Tibial nerve (tissue), 4 donors: Measurements from ENCODE around the gene ANO3. TPM values are rescaled to one million over a fixed set of nuclear protein-coding genes. Genes with fewer than 3 reads are reported as not detected.

Experiments
- DNase-seq, 2 donors: peaks; one replicate each; pipeline ENCODE4 v3.0.0-alpha.2; 2019; ENCODE audit warnings: low spot score in 2 of 2
- H3K27ac ChIP-seq, 4 donors: fragments of 200-600 bp; sonication (generic) in 3 of 4; one replicate each; pipeline ENCODE4 v1.5.1; 2017 to 2019; ENCODE audit warnings: mild to moderate bottlenecking in 1 of 4
- H3K27me3 ChIP-seq, 2 donors: fragments of 200-600 bp; sonication (generic) in 1 of 2; one replicate each; pipeline versions ENCODE4 v1.5.1 to v1.6.0; 2017 to 2019
- H3K36me3 ChIP-seq, 3 donors: fragments of 200-600 bp; sonication (generic); one replicate each; pipeline ENCODE4 v1.5.1; 2018 to 2019
- H3K4me1 ChIP-seq, 4 donors: fragments of 200-600 bp; sonication (generic) in 3 of 4; one replicate each; pipeline ENCODE4 v1.5.1; 2017 to 2019
- H3K4me3 ChIP-seq, 4 donors: fragments of 200-600 bp; sonication (generic) in 3 of 4; one replicate each; pipeline ENCODE4 v1.5.1; 2017 to 2019; ENCODE audit warnings: mild to moderate bottlenecking in 1 of 4, moderate library complexity in 1 of 4
- H3K9me3 ChIP-seq, 4 donors: fragments of 200-600 bp; sonication (generic) in 3 of 4; one replicate each; pipeline ENCODE4 v1.5.1; 2017 to 2019
- EP300 ChIP-seq, 2 donors: sonication (generic); formaldehyde crosslinking; IDR thresholded peaks; one replicate each; pipeline ENCODE4 v1.6.1; 2017; ENCODE audit warnings: antibody characterized with exemption in 2 of 2, mild to moderate bottlenecking in 1 of 2
- POLR2A ChIP-seq, 2 donors: fragments of 450-650 bp; IDR thresholded peaks; one replicate each; pipeline ENCODE4 v1.6.1; 2017; ENCODE audit warnings: antibody characterized with exemption in 2 of 2, mild to moderate bottlenecking in 2 of 2, moderate library complexity in 2 of 2
- WGBS, 2 donors: methylation state at CpG; one replicate each; pipeline ENCODE4 v1.1.5; 2018; 5-methylcytosine and 5-hydroxymethylcytosine counted together
- total RNA-seq, 4 donors: library from RNA; depleted of rRNA; stranded (reverse); fragments of >200 nt; gene quantifications; one replicate each; pipeline ENCODE4 v1.1.0, GENCODE V29; 2016
- TF ChIP-seq, protein P1 (sequence below), 5 experiments: fragments of 200-600 bp in 3 of 5; fragments of 450-650 bp in 2 of 5; sonication (generic) in 3 of 5; IDR thresholded peaks; one replicate each; pipeline ENCODE4 v1.5.1; 2016 to 2019; ENCODE audit warnings: antibody characterized with exemption in 5 of 5, mild to moderate bottlenecking in 3 of 5, moderate library complexity in 2 of 5

ANO3 gene
- total RNA-seq, 4 donors from 2014 or later = 0.42 to 1.7 (median 0.74) TPM

DNA sequence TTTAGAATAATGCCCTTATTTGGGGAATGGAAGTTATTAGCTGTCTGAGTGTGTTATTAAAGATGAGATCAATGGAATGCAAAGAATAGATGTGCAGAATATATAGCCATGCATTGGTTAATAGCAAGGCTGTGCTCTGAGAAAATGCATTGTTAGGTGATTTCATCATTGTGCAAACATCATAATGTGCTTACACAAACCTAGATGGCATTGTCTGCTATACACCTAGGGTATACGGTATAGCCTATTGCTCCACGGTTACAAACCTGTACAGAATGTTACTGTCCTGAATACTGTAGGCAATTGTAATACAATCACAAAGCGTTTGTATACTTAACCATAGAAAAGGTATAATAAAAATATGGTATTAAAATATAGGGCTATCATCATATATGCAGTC is 364.4 kb downstream of the ANO3 start:
- Histone ChIP-seq H3K36me3 (no peaks in the 10 kb centered on the region), H3K9me3 (no peaks in the 10 kb centered on the region), H3K4me3 (no peak overlapping the region), H3K4me1 (no peaks in the 10 kb centered on the region), H3K27me3 (no peaks in the 10 kb centered on the region), H3K27ac (no peak overlapping the region)
- DNase-seq = no peak
- TF ChIP-seq, protein P1, sequence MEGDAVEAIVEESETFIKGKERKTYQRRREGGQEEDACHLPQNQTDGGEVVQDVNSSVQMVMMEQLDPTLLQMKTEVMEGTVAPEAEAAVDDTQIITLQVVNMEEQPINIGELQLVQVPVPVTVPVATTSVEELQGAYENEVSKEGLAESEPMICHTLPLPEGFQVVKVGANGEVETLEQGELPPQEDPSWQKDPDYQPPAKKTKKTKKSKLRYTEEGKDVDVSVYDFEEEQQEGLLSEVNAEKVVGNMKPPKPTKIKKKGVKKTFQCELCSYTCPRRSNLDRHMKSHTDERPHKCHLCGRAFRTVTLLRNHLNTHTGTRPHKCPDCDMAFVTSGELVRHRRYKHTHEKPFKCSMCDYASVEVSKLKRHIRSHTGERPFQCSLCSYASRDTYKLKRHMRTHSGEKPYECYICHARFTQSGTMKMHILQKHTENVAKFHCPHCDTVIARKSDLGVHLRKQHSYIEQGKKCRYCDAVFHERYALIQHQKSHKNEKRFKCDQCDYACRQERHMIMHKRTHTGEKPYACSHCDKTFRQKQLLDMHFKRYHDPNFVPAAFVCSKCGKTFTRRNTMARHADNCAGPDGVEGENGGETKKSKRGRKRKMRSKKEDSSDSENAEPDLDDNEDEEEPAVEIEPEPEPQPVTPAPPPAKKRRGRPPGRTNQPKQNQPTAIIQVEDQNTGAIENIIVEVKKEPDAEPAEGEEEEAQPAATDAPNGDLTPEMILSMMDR (IDR thresholded peaks at IDR 0.05) = no peak
- TF ChIP-seq POLR2A (IDR thresholded peaks at IDR 0.05) (no peak), EP300 (IDR thresholded peaks at IDR 0.05) (no peak)
- 82 to 90% methylated on average over 3 of the region's 3 CpGs for WGBS, 2 donors

DNA sequence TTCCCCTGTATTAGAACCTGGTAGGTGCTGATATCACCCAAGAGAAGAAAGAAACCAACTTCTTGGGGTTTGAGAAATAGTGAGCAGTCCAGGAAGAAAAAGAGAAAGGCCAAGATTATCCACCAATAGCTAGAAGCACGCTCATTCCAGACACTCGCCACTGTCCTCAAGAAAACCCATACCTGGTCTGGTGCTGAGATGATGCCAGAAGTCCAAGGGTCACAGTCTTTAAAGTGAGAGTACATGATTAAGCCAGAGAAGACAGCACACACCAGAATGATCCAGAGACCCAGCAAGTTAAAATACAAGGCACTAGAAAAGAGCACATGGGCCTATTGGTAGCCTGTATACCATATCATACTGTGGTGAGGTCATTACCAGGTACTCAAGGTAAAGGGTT is 366.3 kb downstream of the ANO3 start:
- H3K4me3 ChIP-seq = no peak overlapping the region
- WGBS, 2 donors = 93 to 95% methylated on average over 2 of the region's 2 CpGs
- H3K4me1 ChIP-seq = no peaks in the 10 kb centered on the region
- no peaks in the 10 kb centered on the region for H3K9me3 ChIP-seq
- H3K27me3 ChIP-seq = no peaks in the 10 kb centered on the region
- TF ChIP-seq EP300 (IDR thresholded peaks at IDR 0.05) = no peak
- H3K27ac ChIP-seq = no peak overlapping the region
- H3K36me3 ChIP-seq = no peaks in the 10 kb centered on the region
- no peak for DNase-seq

DNA sequence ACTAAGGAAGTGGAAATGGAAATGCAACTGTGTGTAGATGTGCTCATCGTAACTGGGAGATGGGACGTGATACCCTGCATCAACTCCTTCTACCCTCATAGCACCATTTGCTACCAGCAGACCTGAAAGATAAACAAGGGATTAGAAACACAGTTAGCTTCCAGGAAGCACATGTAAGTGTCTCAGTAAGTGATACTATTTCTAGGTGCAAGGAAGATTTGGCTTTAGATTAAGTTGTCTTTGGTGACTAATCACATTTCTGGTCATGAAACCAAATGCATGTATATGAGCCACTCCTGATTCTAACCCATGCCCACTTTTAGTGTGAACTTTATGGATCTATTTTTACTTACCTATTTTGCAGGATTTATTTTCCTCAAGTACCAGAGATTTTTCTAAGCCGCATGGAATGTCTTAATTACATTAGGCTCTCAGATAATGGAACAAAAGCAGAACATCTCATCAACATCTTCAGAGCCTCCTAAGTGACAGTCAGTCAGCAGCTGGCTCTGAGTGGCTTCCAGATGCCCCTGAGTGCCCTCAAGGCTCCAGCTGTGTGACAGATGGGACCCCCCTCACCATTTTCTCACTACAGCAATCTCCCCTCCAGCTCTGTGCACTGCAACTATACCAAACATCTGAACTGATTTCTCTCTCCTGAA is 368.8 kb downstream of the ANO3 start:
- H3K4me3 ChIP-seq = no peak overlapping the region
- no peaks in the 10 kb centered on the region for H3K36me3 ChIP-seq
- no peaks in the 10 kb centered on the region for H3K9me3 ChIP-seq
- H3K27me3 ChIP-seq = no peaks in the 10 kb centered on the region
- no peak overlapping the region for H3K27ac ChIP-seq
- DNase-seq = no peak
- WGBS, 2 donors = 92 to 98% methylated on average over 3 of the region's 3 CpGs
- H3K4me1 ChIP-seq = no peaks in the 10 kb centered on the region
- no peak for TF ChIP-seq POLR2A (IDR thresholded peaks at IDR 0.05)
- TF ChIP-seq EP300 (IDR thresholded peaks at IDR 0.05) = no peak
- TF ChIP-seq, protein P1 (IDR thresholded peaks at IDR 0.05) = no peak

DNA sequence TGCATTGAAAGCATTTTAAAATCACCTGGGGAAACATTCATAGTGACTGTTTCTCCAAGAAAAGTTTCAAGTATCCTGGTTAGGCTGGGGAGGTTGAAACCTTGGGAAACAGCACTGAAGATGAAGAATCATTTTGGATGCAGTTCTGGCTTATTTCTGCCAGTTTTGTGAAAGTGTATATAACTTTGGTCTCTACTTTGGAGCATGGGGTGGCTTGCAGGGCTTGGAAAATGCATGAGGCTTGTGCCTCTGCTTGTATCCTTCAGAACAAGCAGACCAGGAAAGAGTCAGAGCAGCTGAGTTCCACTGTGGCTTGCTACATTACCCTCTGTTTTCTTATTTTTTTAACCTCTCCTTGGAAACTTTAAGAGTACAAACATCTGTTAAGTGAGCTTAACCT is 370.5 kb downstream of the ANO3 start:
- Histone ChIP-seq H3K4me1 (no peaks in the 10 kb centered on the region), H3K27me3 (no peaks in the 10 kb centered on the region), H3K9me3 (no peaks in the 10 kb centered on the region), H3K4me3 (no peak overlapping the region), H3K27ac (no peak overlapping the region), H3K36me3 (no peaks in the 10 kb centered on the region)
- DNase-seq = no peak
- TF ChIP-seq, protein P1 (IDR thresholded peaks at IDR 0.05) = no peak
- no peak for TF ChIP-seq POLR2A (IDR thresholded peaks at IDR 0.05)
- no peak for TF ChIP-seq EP300 (IDR thresholded peaks at IDR 0.05)

DNA sequence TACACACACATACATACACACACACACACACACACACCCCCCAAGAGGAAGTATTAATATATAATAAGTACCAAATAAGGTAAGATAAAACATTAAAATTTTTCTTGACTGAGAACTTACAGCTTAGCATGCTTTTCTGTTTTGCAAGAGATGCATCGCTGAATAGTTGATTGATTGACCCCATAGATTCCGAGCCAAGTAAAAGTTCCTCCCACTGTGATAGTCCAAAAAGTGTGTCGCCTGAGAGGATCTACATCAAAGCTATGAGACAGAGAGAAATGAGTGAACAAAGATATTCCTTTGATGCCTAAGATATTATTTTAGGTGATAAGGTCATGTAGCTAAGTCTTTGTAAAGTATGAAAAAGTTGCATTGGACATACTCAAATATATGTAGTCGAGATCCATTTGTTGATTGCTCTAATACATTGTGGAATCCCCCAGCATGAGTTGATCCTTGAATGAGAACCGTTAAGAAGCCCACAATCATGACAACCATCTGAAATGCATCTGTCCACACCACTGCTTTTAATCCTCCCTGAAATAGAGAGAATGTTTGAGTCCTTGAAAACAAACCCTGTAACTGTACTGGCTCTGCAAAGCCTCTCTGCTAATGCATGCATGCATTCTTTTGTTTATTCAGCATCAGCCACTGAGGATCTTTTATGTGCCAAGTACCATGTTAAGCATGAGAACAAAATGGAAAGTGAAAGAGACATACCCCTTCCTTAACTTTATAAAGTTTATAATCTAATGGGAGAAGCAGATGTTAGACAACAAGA is 371.7 kb downstream of the ANO3 start:
- H3K4me1 ChIP-seq = no peaks in the 10 kb centered on the region

More for the DNA sequence above, 371.7 kb downstream of the ANO3 start:
- 64 to 68% methylated on average over 5 of the region's 5 CpGs for WGBS, 2 donors
- Histone ChIP-seq H3K27ac (no peak overlapping the region), H3K27me3 (no peaks in the 10 kb centered on the region), H3K4me3 (no peak overlapping the region), H3K36me3 (no peaks in the 10 kb centered on the region), H3K9me3 (no peaks in the 10 kb centered on the region)
- TF ChIP-seq POLR2A (IDR thresholded peaks at IDR 0.05) (no peak), EP300 (IDR thresholded peaks at IDR 0.05) (no peak)
- TF ChIP-seq, protein P1 (IDR thresholded peaks at IDR 0.05) = no peak
- DNase-seq = no peak
